Sigmoid colon (tissue), 7 donors: Measurements from ENCODE around the gene ZNF644. TPM values are rescaled to one million over a fixed set of nuclear protein-coding genes. Genes with fewer than 3 reads are reported as not detected.
"Not testable (repeated sequence)": the region's sequence is repeated elsewhere in the genome, so short reads cannot be mapped to it uniquely, and the experiment has no call there.

ENCODE experiments used
- DNase-seq: peaks from one replicate; pipeline ENCODE4 v3.0.0-alpha.2; 2019
- H3K27ac ChIP-seq, 4 donors: fragments of 200-600 bp; sonication (generic); one replicate each; pipeline ENCODE4 v1.5.1; 2016 to 2019; ENCODE audit warnings: mild to moderate bottlenecking in 1 of 4
- H3K27me3 ChIP-seq, 3 donors: fragments of 200-600 bp; sonication (generic); one replicate each; pipeline ENCODE4 v1.5.1; 2019; ENCODE audit warnings: mild to moderate bottlenecking in 1 of 3
- H3K36me3 ChIP-seq, 4 donors: fragments of 200-600 bp; sonication (generic); one replicate each; pipeline ENCODE4 v1.5.1; 2016 to 2019
- H3K4me1 ChIP-seq, 4 donors: fragments of 200-600 bp; sonication (generic); one replicate each; pipeline ENCODE4 v1.5.1; 2017 to 2019
- H3K4me3 ChIP-seq, 4 donors: fragments of 200-600 bp; sonication (generic); one replicate each; pipeline ENCODE4 v1.5.1; 2017 to 2019; ENCODE audit warnings: mild to moderate bottlenecking in 2 of 4, moderate library complexity in 1 of 4
- H3K9me3 ChIP-seq, 4 donors: fragments of 200-600 bp in 3 of 4; sonication (generic) in 3 of 4; one replicate each; pipeline versions ENCODE4 v1.5.1 to v1.6.1; 2013 to 2019
- EP300 ChIP-seq, 4 donors: sonication (generic); formaldehyde crosslinking; IDR thresholded peaks; one replicate each; pipeline ENCODE4 v1.6.1; 2017; ENCODE audit warnings: antibody characterized with exemption in 4 of 4
- POLR2A ChIP-seq, 2 donors: fragments of 450-650 bp; IDR thresholded peaks; one replicate each; pipeline ENCODE4 v1.6.1; 2016; ENCODE audit warnings: antibody characterized with exemption in 2 of 2, mild to moderate bottlenecking in 2 of 2, moderate library complexity in 2 of 2
- POLR2AphosphoS5 ChIP-seq, 4 donors: sonication (generic); formaldehyde crosslinking; IDR thresholded peaks; one replicate each; pipeline ENCODE4 v1.6.1; 2017; ENCODE audit warnings: antibody characterized with exemption in 4 of 4
- WGBS, 2 donors: extraction: QIAGEN DNeasy Blood & Tissue Kit; methylation state at CpG; one replicate each; pipeline ENCODE4 v1.1.7; 2013; 5-methylcytosine and 5-hydroxymethylcytosine counted together
- intact Hi-C: fragments of 100-400 bp; cut with DNase I; formaldehyde crosslinking; loops from one replicate; pipeline ENCODE4 v1.15.1; 2023
- polyA plus RNA-seq, 3 donors: library from polyadenylated mRNA; stranded (reverse); fragments of 200-250 nt; gene quantifications; one replicate each; pipeline ENCODE4 v1.2.3, GENCODE V29; 2013
- total RNA-seq, 4 donors: library from RNA; depleted of rRNA; stranded (reverse); fragments of >200 nt; gene quantifications; one replicate each; pipeline ENCODE4 v1.1.0, GENCODE V29; 2016
- TF ChIP-seq, protein P1 (sequence below), 4 experiments: fragments of 450-650 bp in 3 of 4; fragments of 200-600 bp in 1 of 4; IDR thresholded peaks; one replicate each; pipeline ENCODE4 v1.5.1; 2016 to 2019; ENCODE audit warnings: antibody characterized with exemption in 4 of 4, mild to moderate bottlenecking in 3 of 4, moderate library complexity in 2 of 4
- donor health status: healthy with polysubstance abuse.
- donor health status: Bipolar disorder and iron deficiency.
- donor health status: healthy.

Gene ZNF644
- total and polyA plus RNA-seq, 7 donors, result 17.4 to 74.2 (median 55.1) TPM

DNA sequence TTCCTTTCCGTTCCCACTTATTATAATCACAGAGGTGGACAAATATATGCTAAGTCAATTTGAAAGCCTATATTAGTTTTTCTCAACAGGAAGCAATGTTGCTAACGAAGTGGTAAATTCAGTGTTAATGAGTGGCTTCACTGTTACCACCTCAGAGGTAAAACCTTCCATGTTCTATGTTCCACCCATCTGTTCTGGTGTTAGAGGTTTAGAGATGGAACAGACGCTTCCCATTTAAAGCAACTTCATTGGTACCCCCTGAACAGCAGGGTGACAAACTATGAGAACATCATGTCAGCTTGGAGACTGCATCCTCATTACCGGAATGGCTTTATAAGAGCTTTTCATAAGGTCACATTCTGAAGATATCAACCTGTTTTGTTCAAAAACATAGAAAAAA, 77.9 kb downstream of the ZNF644 start:
- DNase-seq, result no peak
- 95 to 96% methylated on average over 4 of the region's 4 CpGs for WGBS, 2 donors
- Histone ChIP-seq H3K27me3 (no peaks in the 10 kb centered on the region), H3K4me3 (no peak overlapping the region), H3K27ac (no peak overlapping the region), H3K36me3 (peaks cover 0 to 18% (median 2%) of the 10 kb centered on the region in 4 donors), H3K4me1 (peaks cover 0 to 38% (median 12%) of the 10 kb centered on the region in 4 donors), H3K9me3 (no peaks in the 10 kb centered on the region)
- TF ChIP-seq EP300 (IDR thresholded peaks at IDR 0.05), result no peak
- TF ChIP-seq POLR2AphosphoS5 (IDR thresholded peaks at IDR 0.05), result no peak
- no peak for TF ChIP-seq POLR2A (IDR thresholded peaks at IDR 0.05)
- TF ChIP-seq, protein P1, sequence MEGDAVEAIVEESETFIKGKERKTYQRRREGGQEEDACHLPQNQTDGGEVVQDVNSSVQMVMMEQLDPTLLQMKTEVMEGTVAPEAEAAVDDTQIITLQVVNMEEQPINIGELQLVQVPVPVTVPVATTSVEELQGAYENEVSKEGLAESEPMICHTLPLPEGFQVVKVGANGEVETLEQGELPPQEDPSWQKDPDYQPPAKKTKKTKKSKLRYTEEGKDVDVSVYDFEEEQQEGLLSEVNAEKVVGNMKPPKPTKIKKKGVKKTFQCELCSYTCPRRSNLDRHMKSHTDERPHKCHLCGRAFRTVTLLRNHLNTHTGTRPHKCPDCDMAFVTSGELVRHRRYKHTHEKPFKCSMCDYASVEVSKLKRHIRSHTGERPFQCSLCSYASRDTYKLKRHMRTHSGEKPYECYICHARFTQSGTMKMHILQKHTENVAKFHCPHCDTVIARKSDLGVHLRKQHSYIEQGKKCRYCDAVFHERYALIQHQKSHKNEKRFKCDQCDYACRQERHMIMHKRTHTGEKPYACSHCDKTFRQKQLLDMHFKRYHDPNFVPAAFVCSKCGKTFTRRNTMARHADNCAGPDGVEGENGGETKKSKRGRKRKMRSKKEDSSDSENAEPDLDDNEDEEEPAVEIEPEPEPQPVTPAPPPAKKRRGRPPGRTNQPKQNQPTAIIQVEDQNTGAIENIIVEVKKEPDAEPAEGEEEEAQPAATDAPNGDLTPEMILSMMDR (IDR thresholded peaks at IDR 0.05), result no peak
- intact Hi-C loops, result no loop called here

DNA sequence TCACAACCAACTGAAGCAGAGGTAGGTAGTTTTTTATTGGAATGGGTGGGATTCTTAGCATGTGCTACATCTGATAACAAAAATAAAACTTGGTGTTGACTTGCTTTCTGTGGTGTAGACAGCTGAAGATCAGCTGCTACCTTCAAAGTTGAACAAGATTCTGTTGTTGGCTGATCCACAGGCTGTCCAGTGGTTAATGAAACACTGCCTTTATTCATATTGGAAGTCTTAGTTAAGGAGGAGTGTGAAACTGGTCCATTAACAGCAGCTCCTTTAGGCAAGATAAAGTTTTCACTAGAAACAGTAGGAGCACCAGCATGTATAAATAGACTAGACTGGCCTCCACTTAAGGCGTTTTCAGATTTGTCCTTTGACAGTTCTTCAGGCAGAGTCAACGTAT, 81.1 kb downstream of the ZNF644 start:
- Histone ChIP-seq H3K36me3 (peaks cover 0 to 18% (median 2%) of the 10 kb centered on the region in 4 donors), H3K4me3 (no peak overlapping the region), H3K27me3 (no peaks in the 10 kb centered on the region), H3K27ac (no peak overlapping the region), H3K9me3 (no peaks in the 10 kb centered on the region), H3K4me1 (peaks cover 0 to 19% (median 2%) of the 10 kb centered on the region in 4 donors)
- DNase-seq, result no peak
- TF ChIP-seq, protein P1 (IDR thresholded peaks at IDR 0.05), result no peak
- TF ChIP-seq EP300 (IDR thresholded peaks at IDR 0.05) (no peak), POLR2AphosphoS5 (IDR thresholded peaks at IDR 0.05) (no peak), POLR2A (IDR thresholded peaks at IDR 0.05) (no peak)
- 96 to 97% methylated on average over 2 of the region's 2 CpGs for WGBS, 2 donors
- intact Hi-C loops, result no loop called here

GRCh38 chr1:90936731-90937130, 85.1 kb downstream of the ZNF644 start:
- H3K27me3 ChIP-seq, result no peaks in the 10 kb centered on the region
- TF ChIP-seq EP300 (IDR thresholded peaks at IDR 0.05) (no peak), POLR2A (IDR thresholded peaks at IDR 0.05) (no peak), POLR2AphosphoS5 (IDR thresholded peaks at IDR 0.05) (no peak)
- TF ChIP-seq, protein P1 (IDR thresholded peaks at IDR 0.05), result no peak
- DNase-seq, result no peak
- 99 to 100% methylated on average over 1 of the region's 1 CpG for WGBS, 2 donors
- intact Hi-C loops, result no loop called here
- H3K36me3 ChIP-seq, result peaks cover 0 to 18% (median 2%) of the 10 kb centered on the region in 4 donors
- H3K9me3 ChIP-seq, result no peaks in the 10 kb centered on the region
- H3K4me3 ChIP-seq, result no peak overlapping the region
- H3K27ac ChIP-seq, result no peak overlapping the region
- H3K4me1 ChIP-seq, result peaks cover 0 to 11% (median 6%) of the 10 kb centered on the region in 4 donors

GRCh38 chr1:90936061-90936460, 85.8 kb downstream of the ZNF644 start:
- WGBS, 2 donors, result 94 to 95% methylated on average over 4 of the region's 4 CpGs
- H3K36me3 ChIP-seq, result peaks cover 0 to 17% (median 2%) of the 10 kb centered on the region in 4 donors
- peaks cover 0 to 11% (median 6%) of the 10 kb centered on the region in 4 donors for H3K4me1 ChIP-seq
- DNase-seq, result no peak
- no peaks in the 10 kb centered on the region for H3K27me3 ChIP-seq
- no peaks in the 10 kb centered on the region for H3K9me3 ChIP-seq
- H3K4me3 ChIP-seq, result no peak overlapping the region
- intact Hi-C loops, result no loop called here
- H3K27ac ChIP-seq, result no peak overlapping the region
- TF ChIP-seq, protein P1 (IDR thresholded peaks at IDR 0.05), result no peak
- TF ChIP-seq POLR2A (IDR thresholded peaks at IDR 0.05) (no peak), POLR2AphosphoS5 (IDR thresholded peaks at IDR 0.05) (no peak), EP300 (IDR thresholded peaks at IDR 0.05) (no peak)

DNA sequence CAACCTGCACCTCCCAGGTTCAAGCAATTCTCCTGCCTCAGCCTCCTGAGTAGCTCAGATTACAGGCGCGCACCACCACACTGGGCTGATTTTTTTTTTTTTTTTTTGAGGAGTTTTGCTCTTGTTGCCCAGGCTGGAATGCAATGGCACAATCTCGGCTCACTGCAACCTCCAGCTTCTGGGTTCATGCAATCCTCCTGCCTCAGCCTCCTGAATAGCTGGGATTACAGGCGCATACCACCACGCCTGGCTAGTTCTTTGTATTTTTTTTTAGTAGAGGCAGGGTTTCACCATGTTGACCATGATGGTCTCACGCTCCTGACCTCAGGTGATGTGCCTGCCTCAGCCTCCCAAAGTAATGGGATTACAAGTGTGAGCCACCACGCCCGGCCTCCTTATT, 93.6 kb downstream of the ZNF644 start:
- not testable (repeated sequence) for H3K36me3 ChIP-seq

GRCh38 chr1:90927674-90928073, 94.2 kb downstream of the ZNF644 start:
- peaks cover 0 to 43% (median 29%) of the 10 kb centered on the region in 4 donors for H3K4me1 ChIP-seq
- 97 to 98% methylated on average over 5 of the region's 5 CpGs for WGBS, 2 donors
- H3K36me3 ChIP-seq, H3K27me3 ChIP-seq, H3K27ac ChIP-seq, DNase-seq, H3K4me3 ChIP-seq, intact Hi-C loops, H3K9me3 ChIP-seq: not testable (repeated sequence)

More for the DNA sequence above, 93.6 kb downstream of the ZNF644 start:
- H3K27ac ChIP-seq, H3K27me3 ChIP-seq, intact Hi-C loops, DNase-seq, H3K4me3 ChIP-seq, H3K9me3 ChIP-seq: not testable (repeated sequence)
- 97% methylated on average over 8 of the region's 8 CpGs for WGBS, 2 donors
- H3K4me1 ChIP-seq, result peaks cover 0 to 37% (median 25%) of the 10 kb centered on the region in 4 donors
